Embryonic facial prominence (tissue), 1 donor: ENCODE data around the gene ANKMY1.

Experiments used
- DNase-seq: peaks from one replicate; pipeline ENCODE4 v3.0.0-alpha.2; 2016; ENCODE audit errors: extremely low spot score

The ANKMY1 gene

GRCh38 chr2:240594511-240595380 lies 37.0 kb upstream of the ANKMY1 start:
- no peak for DNase-seq

- no peak for DNase-seq
Measured at GRCh38 chr2:240593703-240594451, 36.1 kb upstream of the ANKMY1 start.

GRCh38 chr2:240593026-240593702 lies 35.4 kb upstream of the ANKMY1 start:
- no peak for DNase-seq

DNA sequence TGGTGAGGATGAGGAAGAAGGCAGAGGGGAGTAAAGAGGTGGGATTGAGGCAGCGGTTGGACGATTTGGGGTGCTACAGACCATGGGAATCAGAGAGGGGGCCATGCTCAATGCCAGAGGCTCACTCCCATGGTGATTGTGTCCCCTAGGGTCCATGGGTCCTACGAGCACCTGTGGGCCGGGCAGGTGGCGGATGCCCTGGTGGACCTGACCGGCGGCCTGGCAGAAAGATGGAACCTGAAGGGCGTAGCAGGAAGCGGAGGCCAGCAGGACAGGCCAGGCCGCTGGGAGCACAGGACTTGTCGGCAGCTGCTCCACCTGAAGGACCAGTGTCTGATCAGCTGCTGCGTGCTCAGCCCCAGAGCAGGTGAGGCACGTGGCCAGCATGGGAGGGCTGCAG lies 34.0 kb upstream of the ANKMY1 start:
- no peak for DNase-seq

- DNase-seq = no peak
Measured at GRCh38 chr2:240591226-240591625, 33.4 kb upstream of the ANKMY1 start.

GRCh38 chr2:240590681-240591111 lies 32.9 kb upstream of the ANKMY1 start:
- no peak for DNase-seq

GRCh38 chr2:240589850-240590525 lies 32.2 kb upstream of the ANKMY1 start:
- no peak for DNase-seq

DNA sequence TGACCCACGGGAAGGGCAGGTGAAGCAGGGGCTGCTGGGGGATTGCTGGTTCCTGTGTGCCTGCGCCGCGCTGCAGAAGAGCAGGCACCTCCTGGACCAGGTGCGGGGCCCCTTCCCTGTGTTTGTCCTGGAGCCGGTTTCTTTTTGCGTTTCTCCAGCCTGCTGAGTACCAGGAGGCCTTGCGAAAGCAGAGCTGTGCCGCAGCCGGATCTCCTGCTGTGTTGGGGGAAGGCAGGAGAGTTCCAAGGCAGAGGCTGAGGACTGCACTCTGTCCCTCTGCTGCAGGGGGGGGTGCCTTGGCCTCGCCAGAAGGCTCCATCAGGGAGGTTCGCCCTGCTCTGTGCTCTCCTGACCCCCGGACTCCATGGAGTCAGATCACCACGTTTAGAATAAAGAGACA lies 31.6 kb upstream of the ANKMY1 start:
- DNase-seq = no peak

DNA sequence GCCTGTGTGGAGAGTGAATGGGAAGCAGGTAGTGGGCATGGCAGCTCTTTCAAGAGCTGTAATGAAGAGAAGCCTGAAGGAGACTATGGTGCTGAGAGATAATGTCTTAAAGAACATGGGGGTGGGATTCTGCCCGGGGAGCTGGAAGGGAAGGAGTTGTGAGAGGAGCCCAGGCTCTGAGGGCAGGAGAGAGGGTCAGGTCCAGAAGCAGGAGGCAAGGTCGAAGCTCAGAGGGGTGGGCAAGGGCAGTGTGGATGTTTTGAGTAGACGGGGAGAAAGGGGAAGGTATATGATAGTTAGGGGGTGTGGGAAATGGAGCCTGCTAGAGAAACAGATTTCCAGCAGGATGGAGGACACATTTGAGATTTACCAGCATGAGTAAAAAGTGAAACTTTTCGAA lies 30.9 kb upstream of the ANKMY1 start:
- no peak for DNase-seq

DNA sequence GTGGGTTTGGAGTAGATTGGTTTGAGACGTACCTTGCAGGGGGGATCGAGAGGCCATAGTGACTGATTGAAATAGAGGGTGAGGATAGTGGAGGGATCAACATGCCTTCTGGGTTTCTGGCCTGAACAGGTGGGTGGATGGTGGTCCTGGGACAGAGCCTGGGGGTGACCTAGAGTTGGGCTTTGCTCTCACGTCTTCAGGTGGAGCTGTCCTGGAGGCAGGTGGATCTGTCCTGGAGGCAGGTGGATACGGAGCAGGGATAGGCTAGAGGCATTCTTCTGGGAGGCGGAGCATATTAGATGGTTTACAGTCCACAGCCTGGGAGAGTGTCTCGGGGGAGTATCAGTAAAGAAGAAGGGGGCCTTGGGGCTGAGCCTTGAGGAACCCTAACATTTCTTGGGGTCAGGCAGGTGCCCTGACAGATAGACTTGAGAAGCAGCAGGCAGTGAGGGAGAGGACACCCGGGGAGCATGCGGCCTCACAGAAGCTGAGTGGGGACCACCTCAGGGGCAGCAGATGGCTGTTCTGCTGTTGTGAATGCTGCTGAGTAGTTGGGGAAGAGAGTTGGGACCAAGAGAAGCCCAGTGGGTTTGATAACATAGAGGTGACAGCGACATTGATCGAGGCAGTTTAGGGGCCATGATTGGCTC lies 30.3 kb upstream of the ANKMY1 start:
- DNase-seq = no peak

DNA sequence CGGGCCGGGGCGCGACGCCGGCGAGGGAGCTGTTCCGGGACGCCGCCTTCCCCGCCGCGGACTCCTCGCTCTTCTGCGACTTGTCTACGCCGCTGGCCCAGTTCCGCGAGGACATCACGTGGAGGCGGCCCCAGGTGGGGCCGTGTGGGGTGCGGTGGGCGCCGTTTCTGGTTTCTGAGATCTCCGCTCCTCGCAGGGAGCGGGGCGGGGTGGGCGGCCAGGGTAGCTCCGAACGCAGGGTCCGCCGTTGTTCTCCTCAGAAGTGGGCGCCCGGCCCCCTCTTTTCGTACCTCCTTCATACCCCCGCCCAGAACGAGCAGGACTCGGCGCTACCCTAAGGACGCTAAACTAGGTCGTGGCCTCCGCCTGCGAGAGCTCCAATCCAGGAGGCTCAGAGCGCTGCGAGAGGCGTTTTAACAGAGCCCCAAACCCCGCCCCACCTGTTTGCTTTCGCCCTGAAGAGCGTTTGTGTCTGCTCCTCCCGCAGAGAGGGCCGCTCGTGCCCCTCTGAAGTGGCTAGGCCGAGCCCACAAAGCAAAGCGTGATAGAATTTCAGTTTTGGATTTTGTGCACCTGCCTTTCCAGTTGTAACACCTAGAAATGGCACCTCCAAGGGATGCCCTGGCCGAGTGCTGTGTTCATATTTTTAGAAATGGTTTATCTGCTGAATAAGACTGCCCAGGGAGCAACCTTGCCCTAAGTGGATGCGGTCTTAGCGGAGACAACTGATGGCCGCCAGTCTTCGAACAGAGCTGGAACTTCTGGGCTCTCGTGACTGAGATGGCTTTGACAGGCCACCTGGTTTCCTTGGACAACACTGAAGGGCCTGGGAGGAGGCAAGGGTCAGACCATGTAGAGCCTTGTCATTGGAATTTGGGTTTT lies 29.4 kb upstream of the ANKMY1 start:
- no peak for DNase-seq

DNA sequence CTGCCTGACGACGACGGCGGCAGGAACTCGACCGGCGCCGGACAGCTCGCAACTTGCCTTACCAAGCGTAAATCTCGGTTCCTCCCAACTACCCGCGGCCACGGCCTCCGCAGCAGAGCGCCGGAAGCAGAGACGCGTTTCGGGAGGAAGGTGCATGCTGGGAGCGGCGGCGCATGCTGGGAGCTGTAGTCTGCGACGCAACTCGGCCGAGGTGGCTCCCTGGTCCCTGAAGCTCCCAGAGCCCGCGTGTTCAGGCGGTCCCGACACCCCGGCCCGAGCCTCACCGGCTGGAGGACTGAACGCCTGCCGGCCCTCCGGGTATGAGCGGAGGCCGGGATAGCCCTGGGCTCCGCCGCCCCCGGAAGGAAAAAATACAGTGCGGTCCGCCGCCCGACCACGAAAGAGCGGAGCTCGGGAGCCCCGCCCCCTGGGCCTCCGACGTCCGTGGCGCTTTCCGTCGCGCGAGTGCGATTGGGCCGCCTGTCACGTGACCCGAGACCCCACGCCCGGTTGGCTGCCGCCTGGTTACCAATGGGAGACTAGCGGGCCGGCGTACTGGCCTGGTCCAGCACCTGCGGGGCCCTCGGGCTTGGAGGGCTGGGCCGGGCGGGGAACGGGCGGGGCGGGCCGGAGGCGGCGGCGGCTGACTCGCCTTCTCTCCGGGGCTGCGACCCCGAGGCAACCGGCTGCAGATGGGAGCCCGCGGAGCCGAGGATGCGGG lies 28.6 kb upstream of the ANKMY1 start, which contains the start of gene CAPN10:
TSS of gene CAPN10 (plus strand) at position 537 of the 721 bp plus-strand sequence. CDS start at position 715, 178 bp downstream.
- peak; percentile 87 for DNase-seq

GRCh38 chr2:240585681-240586197 lies 28.0 kb upstream of the ANKMY1 start:
- no peak for DNase-seq

DNA sequence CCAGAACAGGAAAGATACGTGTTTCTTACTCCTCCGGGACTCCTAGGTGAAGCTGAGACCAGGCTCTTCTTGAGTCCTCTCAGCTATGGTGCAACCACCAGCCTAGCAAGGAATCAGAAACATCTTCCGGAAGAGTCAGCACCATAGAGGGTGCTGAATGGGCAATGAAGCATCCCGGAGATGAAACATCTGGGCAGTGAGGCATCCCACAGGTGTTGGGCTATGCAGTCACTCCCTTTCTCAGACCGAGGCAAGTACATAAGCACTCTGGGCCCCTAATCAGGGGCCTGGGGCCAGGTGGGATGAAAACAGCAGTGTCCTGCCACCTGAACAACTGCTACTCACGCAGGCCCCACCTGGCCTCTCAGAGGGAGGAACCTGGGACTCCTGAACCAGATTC lies 27.3 kb upstream of the ANKMY1 start:
- DNase-seq = no peak

DNA sequence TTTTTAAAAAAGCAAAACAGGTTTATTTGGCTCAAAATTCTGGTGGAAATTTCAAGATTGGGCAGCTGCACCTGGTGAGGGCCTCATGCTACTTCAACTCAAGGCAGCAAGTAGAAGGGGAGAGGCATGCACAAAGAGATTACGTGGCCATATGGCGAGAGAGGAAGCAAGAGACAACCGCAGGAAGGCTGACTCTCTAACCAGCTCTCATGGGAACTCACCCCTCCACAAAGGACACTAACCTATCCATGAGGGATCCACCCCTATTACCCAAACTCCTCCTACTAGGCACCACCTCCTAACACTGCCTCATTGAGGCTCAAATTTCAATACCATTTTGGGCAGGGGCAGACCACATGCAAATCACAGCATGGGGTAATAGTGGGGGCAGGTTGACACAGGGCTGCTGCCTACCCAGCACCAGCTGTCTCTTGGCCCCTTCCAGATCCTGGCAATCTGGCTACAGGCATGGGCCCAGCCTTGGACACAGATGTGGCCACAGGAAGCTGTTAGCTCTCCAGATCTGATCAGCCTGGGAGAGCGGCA lies 26.8 kb upstream of the ANKMY1 start:
- no peak for DNase-seq

DNA sequence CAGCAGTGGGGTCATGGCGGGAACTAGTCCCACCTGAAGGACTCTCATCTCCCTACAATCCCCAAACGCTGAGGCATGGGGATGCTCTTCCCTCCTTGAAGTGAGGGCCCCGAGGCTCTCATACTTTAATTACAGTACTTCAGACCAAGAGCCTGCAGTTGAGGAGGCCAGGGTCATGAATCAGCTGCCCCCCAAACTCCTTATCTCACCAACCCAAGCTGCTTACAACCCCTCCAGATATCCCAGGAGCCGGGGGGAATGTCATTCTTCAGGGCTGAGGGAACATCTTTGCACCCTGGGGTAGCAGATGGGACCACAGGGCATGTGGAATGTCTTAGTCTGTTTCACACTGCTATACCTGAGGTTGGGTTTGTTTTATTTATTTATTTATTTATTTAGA lies 26.0 kb upstream of the ANKMY1 start:
- DNase-seq = no peak

DNA sequence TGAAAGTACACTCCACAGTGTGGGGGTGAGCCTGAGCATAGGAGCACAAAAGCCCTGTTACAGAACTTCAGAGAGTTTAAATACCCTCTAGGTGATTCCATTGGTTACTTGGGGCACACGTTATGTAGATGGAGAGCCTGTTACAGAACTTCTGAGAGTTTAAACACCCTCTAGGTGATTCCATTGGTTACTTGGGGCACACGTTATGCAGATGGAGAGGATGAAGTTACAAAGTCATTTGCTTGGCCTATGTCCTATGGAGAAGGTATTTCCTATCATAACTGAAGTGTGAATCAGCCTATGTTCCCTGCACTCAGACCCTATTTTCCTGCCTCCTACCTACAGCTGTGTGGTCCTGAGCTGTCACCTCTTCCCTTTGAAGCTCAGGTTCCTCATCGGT lies 25.0 kb upstream of the ANKMY1 start:
- DNase-seq = no peak

- DNase-seq = no peak
Measured at GRCh38 chr2:240581811-240582210, 24.0 kb upstream of the ANKMY1 start.
